Measurements from ENCODE around the gene CYP24A1. TPM values are rescaled to one million over a fixed set of nuclear protein-coding genes. Genes with fewer than 3 reads are reported as not detected.

CYP24A1 gene
- polyA plus RNA-seq, 1 donor from 2014 or later = 0.12 TPM

DNA sequence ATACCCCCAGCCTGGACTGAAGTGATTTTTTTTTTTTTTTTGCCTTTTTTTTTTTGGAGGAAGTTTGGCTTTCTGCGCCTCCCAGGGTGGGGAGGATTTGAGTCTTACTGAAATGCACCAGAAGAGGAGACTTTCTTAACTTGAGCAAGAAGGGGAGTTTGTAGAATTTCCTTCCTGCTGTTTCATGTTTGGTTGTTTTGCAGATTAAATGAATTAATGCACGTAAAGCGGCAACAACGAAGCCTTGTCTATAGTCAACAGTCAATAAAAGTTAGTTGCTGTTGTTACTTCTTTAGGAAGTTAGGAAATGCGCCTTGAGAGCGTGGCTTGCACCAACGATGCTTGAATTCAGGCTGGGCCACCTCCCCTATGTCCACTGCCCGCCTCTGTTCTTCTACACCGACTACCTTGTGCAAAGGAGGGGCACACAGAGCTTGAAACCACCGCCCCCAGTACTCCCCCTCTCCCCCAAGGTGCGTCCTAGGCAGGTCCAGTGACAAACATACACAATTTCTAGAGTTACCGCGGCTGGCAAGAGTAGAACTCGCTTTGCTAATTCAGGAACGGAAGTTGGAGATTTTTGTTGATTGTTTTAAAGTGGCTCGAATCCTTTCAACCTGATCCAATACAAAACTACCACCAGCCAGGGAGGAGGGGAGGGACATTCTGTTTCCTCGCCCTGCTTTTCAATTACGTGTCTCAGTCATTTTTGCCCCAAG is 830 bp upstream of the CYP24A1 start:
- H3K4me2 ChIP-seq (ENCODE audit: low read length) = no peak overlapping the region

DNA sequence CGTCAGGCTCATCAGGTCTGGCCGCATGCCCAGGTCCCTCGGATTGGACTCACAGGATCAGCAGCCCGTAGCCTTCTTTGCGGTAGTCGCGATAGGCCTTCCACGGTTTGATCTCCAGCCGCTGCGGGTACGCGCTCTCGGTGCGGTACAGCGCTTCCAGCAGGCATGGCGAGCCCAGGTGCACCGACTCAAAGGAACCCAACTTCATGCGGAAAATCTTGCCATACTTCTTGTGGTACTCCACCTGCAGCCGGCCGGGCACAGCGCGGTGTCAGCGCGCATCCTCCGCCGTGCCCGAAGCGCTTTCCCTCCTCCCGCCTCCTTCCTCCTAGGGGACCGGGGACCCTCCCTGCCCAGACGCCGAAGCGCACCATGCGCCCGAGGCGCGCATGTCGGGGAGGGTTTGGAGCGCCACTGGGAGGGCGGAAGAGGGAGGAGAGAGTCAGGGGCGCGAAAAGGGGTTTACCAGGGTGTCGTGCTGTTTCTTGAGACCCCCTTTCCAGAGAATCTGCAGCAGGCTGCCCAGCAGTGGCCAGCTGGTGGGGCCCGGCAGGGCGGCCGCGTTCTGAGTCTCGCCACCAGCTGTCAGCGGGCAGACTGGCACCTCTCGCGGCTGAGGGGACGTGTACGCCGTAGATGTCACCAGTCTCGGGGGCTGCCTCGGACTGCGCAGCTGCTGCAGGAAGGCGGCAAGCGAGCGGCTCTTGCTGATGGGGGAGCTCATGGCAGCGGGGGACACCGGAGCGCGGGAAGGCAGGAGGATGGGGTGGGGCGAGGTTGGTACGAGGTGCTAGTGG is 732 bp downstream of the CYP24A1 start:
- H3K4me3 ChIP-seq (ENCODE audit: low read length) = peak overlapping the region; percentile 77
- no peak overlapping the region for H3K27ac ChIP-seq (ENCODE audit: low read length)
- no peaks in the 10 kb centered on the region for H3K36me3 ChIP-seq (ENCODE audit: insufficient read depth, low read length)
- no peaks in the 10 kb centered on the region for H3K9me3 ChIP-seq (ENCODE audit: low read length)
- H3K4me2 ChIP-seq (ENCODE audit: low read length) = peak overlapping the region; percentile 78
- no peak for TF ChIP-seq SMC3 (conservative IDR thresholded peaks at IDR 0.05; ENCODE audit: poor library complexity)
- peak; percentile 38 for TF ChIP-seq MXI1 (conservative IDR thresholded peaks at IDR 0.05; ENCODE audit: poor library complexity, severe bottlenecking)
- TF ChIP-seq POLR2AphosphoS5 (IDR thresholded peaks at IDR 0.05) = no peak
- TF ChIP-seq EP300 (conservative IDR thresholded peaks at IDR 0.05; ENCODE audit: poor library complexity, severe bottlenecking) = no peak
- no peak for TF ChIP-seq RAD21 (conservative IDR thresholded peaks at IDR 0.05)
- TF ChIP-seq EZH2 (IDR thresholded peaks at IDR 0.05; ENCODE audit: borderline replicate concordance, insufficient read depth, low read length, poor library complexity, severe bottlenecking) = no peak
- TF ChIP-seq TAF1 (IDR thresholded peaks at IDR 0.05; ENCODE audit: low read depth) = no peak
- TF ChIP-seq, protein P1, sequence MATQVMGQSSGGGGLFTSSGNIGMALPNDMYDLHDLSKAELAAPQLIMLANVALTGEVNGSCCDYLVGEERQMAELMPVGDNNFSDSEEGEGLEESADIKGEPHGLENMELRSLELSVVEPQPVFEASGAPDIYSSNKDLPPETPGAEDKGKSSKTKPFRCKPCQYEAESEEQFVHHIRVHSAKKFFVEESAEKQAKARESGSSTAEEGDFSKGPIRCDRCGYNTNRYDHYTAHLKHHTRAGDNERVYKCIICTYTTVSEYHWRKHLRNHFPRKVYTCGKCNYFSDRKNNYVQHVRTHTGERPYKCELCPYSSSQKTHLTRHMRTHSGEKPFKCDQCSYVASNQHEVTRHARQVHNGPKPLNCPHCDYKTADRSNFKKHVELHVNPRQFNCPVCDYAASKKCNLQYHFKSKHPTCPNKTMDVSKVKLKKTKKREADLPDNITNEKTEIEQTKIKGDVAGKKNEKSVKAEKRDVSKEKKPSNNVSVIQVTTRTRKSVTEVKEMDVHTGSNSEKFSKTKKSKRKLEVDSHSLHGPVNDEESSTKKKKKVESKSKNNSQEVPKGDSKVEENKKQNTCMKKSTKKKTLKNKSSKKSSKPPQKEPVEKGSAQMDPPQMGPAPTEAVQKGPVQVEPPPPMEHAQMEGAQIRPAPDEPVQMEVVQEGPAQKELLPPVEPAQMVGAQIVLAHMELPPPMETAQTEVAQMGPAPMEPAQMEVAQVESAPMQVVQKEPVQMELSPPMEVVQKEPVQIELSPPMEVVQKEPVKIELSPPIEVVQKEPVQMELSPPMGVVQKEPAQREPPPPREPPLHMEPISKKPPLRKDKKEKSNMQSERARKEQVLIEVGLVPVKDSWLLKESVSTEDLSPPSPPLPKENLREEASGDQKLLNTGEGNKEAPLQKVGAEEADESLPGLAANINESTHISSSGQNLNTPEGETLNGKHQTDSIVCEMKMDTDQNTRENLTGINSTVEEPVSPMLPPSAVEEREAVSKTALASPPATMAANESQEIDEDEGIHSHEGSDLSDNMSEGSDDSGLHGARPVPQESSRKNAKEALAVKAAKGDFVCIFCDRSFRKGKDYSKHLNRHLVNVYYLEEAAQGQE (IDR thresholded peaks at IDR 0.05; ENCODE audit: borderline replicate concordance) = no peak
- TF ChIP-seq, protein P2, sequence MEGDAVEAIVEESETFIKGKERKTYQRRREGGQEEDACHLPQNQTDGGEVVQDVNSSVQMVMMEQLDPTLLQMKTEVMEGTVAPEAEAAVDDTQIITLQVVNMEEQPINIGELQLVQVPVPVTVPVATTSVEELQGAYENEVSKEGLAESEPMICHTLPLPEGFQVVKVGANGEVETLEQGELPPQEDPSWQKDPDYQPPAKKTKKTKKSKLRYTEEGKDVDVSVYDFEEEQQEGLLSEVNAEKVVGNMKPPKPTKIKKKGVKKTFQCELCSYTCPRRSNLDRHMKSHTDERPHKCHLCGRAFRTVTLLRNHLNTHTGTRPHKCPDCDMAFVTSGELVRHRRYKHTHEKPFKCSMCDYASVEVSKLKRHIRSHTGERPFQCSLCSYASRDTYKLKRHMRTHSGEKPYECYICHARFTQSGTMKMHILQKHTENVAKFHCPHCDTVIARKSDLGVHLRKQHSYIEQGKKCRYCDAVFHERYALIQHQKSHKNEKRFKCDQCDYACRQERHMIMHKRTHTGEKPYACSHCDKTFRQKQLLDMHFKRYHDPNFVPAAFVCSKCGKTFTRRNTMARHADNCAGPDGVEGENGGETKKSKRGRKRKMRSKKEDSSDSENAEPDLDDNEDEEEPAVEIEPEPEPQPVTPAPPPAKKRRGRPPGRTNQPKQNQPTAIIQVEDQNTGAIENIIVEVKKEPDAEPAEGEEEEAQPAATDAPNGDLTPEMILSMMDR (IDR thresholded peaks at IDR 0.05; ENCODE audit: poor library complexity, severe bottlenecking) = peak; percentile 40
- H2AFZ ChIP-seq (ENCODE audit: low read depth, low read length) = peak overlapping the region; percentile 56
- peak overlapping the region; percentile 46 for H3K9ac ChIP-seq (ENCODE audit: low read length)
- no peaks in the 10 kb centered on the region for H3K9me2 ChIP-seq (ENCODE audit: insufficient read depth, low read length)
- H3K27me3 ChIP-seq (ENCODE audit: insufficient read depth, low read depth, low read length) = peaks cover 66% of the 10 kb centered on the region
- H3F3A ChIP-seq (ENCODE audit: insufficient read depth, low read length, poor library complexity, severe bottlenecking) = no peaks in the 10 kb centered on the region
- H3K79me2 ChIP-seq (replicated peaks; ENCODE audit: insufficient read depth, low read length) = no peaks in the 10 kb centered on the region
- H4K20me1 ChIP-seq (ENCODE audit: insufficient read depth) = no peaks in the 10 kb centered on the region

More for the DNA sequence above, 830 bp upstream of the CYP24A1 start:
- Histone ChIP-seq H3K9me2 (ENCODE audit: insufficient read depth, low read length) (no peaks in the 10 kb centered on the region), H3K9ac (ENCODE audit: low read length) (no peak overlapping the region), H3K27ac (ENCODE audit: low read length) (no peak overlapping the region), H3F3A (ENCODE audit: insufficient read depth, low read length, poor library complexity, severe bottlenecking) (no peaks in the 10 kb centered on the region), H3K79me2 (replicated peaks; ENCODE audit: insufficient read depth, low read length) (no peaks in the 10 kb centered on the region), H4K20me1 (ENCODE audit: insufficient read depth) (no peaks in the 10 kb centered on the region), H2AFZ (ENCODE audit: low read depth, low read length) (no peak overlapping the region), H3K27me3 (ENCODE audit: insufficient read depth, low read depth, low read length) (peaks cover 59% of the 10 kb centered on the region), H3K9me3 (ENCODE audit: low read length) (no peaks in the 10 kb centered on the region), H3K4me3 (ENCODE audit: low read length) (peak overlapping the region; percentile 77), H3K36me3 (ENCODE audit: insufficient read depth, low read length) (no peaks in the 10 kb centered on the region)
- TF ChIP-seq EP300 (conservative IDR thresholded peaks at IDR 0.05; ENCODE audit: poor library complexity, severe bottlenecking) = no peak
